ENCODE data around the gene NCKAP5. TPM values are rescaled to one million over a fixed set of nuclear protein-coding genes. Genes with fewer than 3 reads are reported as not detected.

Gene NCKAP5
- total and polyA plus RNA-seq, 2 donors (not counting 1 experiment from before 2014, with no cell fraction given) = not detected

- DNase-seq (no peak), ATAC-seq (ENCODE audit: low read depth) (no peak)
- H2AFZ ChIP-seq (ENCODE audit: insufficient read depth, low read depth, low read length, poor library complexity, severe bottlenecking) = no peak overlapping the region
- peaks cover 0 to 8% (median 0%) of the 10 kb centered on the region in 3 donors for H3K9me3 ChIP-seq (ENCODE audit: control extremely low read depth in 1 of 3, control insufficient read depth in 2 of 3, insufficient read depth in 1 of 3, low read length in 2 of 3)
- no peak overlapping the region for H3K4me3 ChIP-seq (ENCODE audit: control extremely low read depth in 1 of 5, extremely low read depth in 1 of 5, insufficient read depth in 1 of 5, low read depth in 2 of 5, low read length in 4 of 5)
- H4K20me1 ChIP-seq (ENCODE audit: control insufficient read depth, insufficient read depth, low read length, poor library complexity, severe bottlenecking) = no peaks in the 10 kb centered on the region
- no peak overlapping the region for H3K9ac ChIP-seq (ENCODE audit: low read length)
- no peaks in the 10 kb centered on the region for H3K4me1 ChIP-seq (ENCODE audit: control insufficient read depth in 2 of 2, insufficient read depth in 2 of 2, low read length in 2 of 2)
- H3K4me3 Mint-ChIP-seq = no peak overlapping the region
- H3K4me1 Mint-ChIP-seq = peaks cover 3% of the 10 kb centered on the region
- peaks cover 33% of the 10 kb centered on the region for H3K27me3 Mint-ChIP-seq
- H3K4me2 ChIP-seq (replicated peaks; ENCODE audit: low read depth, low read length, poor library complexity, severe bottlenecking) = no peak overlapping the region
- intact Hi-C loops (cut with micrococcal nuclease) = no loop called here
- ChIA-PET CTCF (no interaction called here), POLR2A (no interaction called here)
- peaks cover 0 to 29% (median 11%) of the 10 kb centered on the region in 4 experiments for H3K27me3 ChIP-seq (replicated peaks in 1 of 4; ENCODE audit: control extremely low read depth in 1 of 4, control insufficient read depth in 3 of 4, insufficient read depth in 4 of 4, low read length in 3 of 4)
- no peaks in the 10 kb centered on the region for H3K9me3 Mint-ChIP-seq (ENCODE audit: insufficient read depth)
- no peak overlapping the region for H3K27ac Mint-ChIP-seq
- no peaks in the 10 kb centered on the region for H3K36me3 ChIP-seq (replicated peaks in 1 of 2; ENCODE audit: control extremely low read depth in 1 of 2, control insufficient read depth in 1 of 2, extremely low read depth in 1 of 2, insufficient read depth in 2 of 2, low read length in 1 of 2)
- 96% methylated on average over 2 of the region's 4 CpGs for whole genome bisulfite sequencing (ENCODE audit: insufficient coverage)
- no peaks in the 10 kb centered on the region for H3K79me2 ChIP-seq (ENCODE audit: control insufficient read depth, insufficient read depth, low read length)
- TF ChIP-seq EZH2 (IDR thresholded peaks at IDR 0.05; ENCODE audit: borderline replicate concordance, insufficient read depth, low read depth, low read length, poor library complexity, severe bottlenecking) (no peak), CTCF (IDR thresholded peaks at IDR 0.05) (no peak)
- no peak overlapping the region for H3K27ac ChIP-seq (ENCODE audit: low read length in 2 of 2)
Observed at GRCh38 chr2:132665401-132666140, 902.7 kb downstream of the NCKAP5 start.

- H3K9ac ChIP-seq (ENCODE audit: low read length) = no peak overlapping the region
- H3K4me1 ChIP-seq (ENCODE audit: control insufficient read depth in 2 of 2, insufficient read depth in 2 of 2, low read length in 2 of 2) = no peaks in the 10 kb centered on the region
- H3K79me2 ChIP-seq (ENCODE audit: control insufficient read depth, insufficient read depth, low read length) = no peaks in the 10 kb centered on the region
- H4K20me1 ChIP-seq (ENCODE audit: control insufficient read depth, insufficient read depth, low read length, poor library complexity, severe bottlenecking) = no peaks in the 10 kb centered on the region
- ChIA-PET CTCF (no interaction called here), POLR2A (no interaction called here)
- Mint-ChIP-seq H3K27me3 (peaks cover 38% of the 10 kb centered on the region), H3K4me3 (no peak overlapping the region), H3K9me3 (ENCODE audit: insufficient read depth) (no peaks in the 10 kb centered on the region), H3K27ac (no peak overlapping the region), H3K4me1 (peaks cover 3% of the 10 kb centered on the region)
- H3K36me3 ChIP-seq (replicated peaks in 1 of 2; ENCODE audit: control extremely low read depth in 1 of 2, control insufficient read depth in 1 of 2, extremely low read depth in 1 of 2, insufficient read depth in 2 of 2, low read length in 1 of 2) = no peaks in the 10 kb centered on the region
- peaks cover 0 to 18% (median 7%) of the 10 kb centered on the region in 4 experiments for H3K27me3 ChIP-seq (replicated peaks in 1 of 4; ENCODE audit: control extremely low read depth in 1 of 4, control insufficient read depth in 3 of 4, insufficient read depth in 4 of 4, low read length in 3 of 4)
- intact Hi-C loops (cut with micrococcal nuclease) = no loop called here
- ATAC-seq (ENCODE audit: low read depth) = no peak
- no peak for DNase-seq
- no peak overlapping the region for H3K4me2 ChIP-seq (replicated peaks; ENCODE audit: low read depth, low read length, poor library complexity, severe bottlenecking)
- no peak overlapping the region for H3K4me3 ChIP-seq (ENCODE audit: control extremely low read depth in 1 of 5, extremely low read depth in 1 of 5, insufficient read depth in 1 of 5, low read depth in 2 of 5, low read length in 4 of 5)
- TF ChIP-seq CTCF (IDR thresholded peaks at IDR 0.05) (no peak), EZH2 (IDR thresholded peaks at IDR 0.05; ENCODE audit: borderline replicate concordance, insufficient read depth, low read depth, low read length, poor library complexity, severe bottlenecking) (no peak)
- no CpG with 5 or more reads among the region's 2 CpGs for WGBS (ENCODE audit: insufficient coverage)
- H3K27ac ChIP-seq (ENCODE audit: low read length in 2 of 2) = no peak overlapping the region
- no peak overlapping the region for H2AFZ ChIP-seq (ENCODE audit: insufficient read depth, low read depth, low read length, poor library complexity, severe bottlenecking)
- peaks cover 0 to 5% (median 0%) of the 10 kb centered on the region in 3 donors for H3K9me3 ChIP-seq (ENCODE audit: control extremely low read depth in 1 of 3, control insufficient read depth in 2 of 3, insufficient read depth in 1 of 3, low read length in 2 of 3)
Observed at GRCh38 chr2:132664096-132664495, 904.2 kb downstream of the NCKAP5 start.
